Pancreas (tissue), 10 donors: ENCODE data around the gene ACTRT2. TPM values are rescaled to one million over a fixed set of nuclear protein-coding genes. Genes with fewer than 3 reads are reported as not detected.

Source experiments
- ATAC-seq, 4 donors: fragments of 200-7000 bp; cut with Tn5 transposase; one replicate each; pipeline versions ENCODE4 v1.8.0 to v1.9.1; 2020; ENCODE audit warnings: mild to moderate bottlenecking in 4 of 4, moderate library complexity in 4 of 4
- DNase-seq, 6 donors: peaks; one replicate each; pipeline ENCODE4 v3.0.0-alpha.2; 2020
- FAIRE-seq: peaks from 2 replicates; lab custom pipeline; 2012; peaks lifted over from hg19 to GRCh38; lab: Jason Lieb, UNC
- H3K27ac ChIP-seq, 4 donors: fragments of 200-600 bp; sonication (generic); 1 replicate in 3 of 4; 2 replicates in 1 of 4; pipeline versions ENCODE4 v1.5.0 to v1.8.0; 2020
- H3K27me3 ChIP-seq, 4 donors: fragments of 200-600 bp; one replicate each; pipeline ENCODE4 v1.8.0; 2021
- H3K36me3 ChIP-seq, 3 donors: fragments of 200-600 bp; sonication (generic) in 1 of 3; one replicate each; pipeline versions ENCODE4 v1.5.0 to v1.8.0; 2020 to 2021
- H3K4me1 ChIP-seq, 3 donors: fragments of 200-600 bp; one replicate each; pipeline ENCODE4 v1.8.0; 2021
- H3K4me3 ChIP-seq, 4 donors: fragments of 200-600 bp; sonication (generic) in 2 of 4; one replicate each; pipeline versions ENCODE4 v1.5.0 to v1.8.0; 2020 to 2021
- H3K9me3 ChIP-seq, 4 donors: fragments of 200-600 bp; one replicate each; pipeline ENCODE4 v1.8.0; 2021
- CTCF ChIP-seq, 4 donors: fragments of 200-600 bp; sonication (generic) in 3 of 4; IDR thresholded peaks; one replicate each; pipeline versions ENCODE4 v1.5.0 to v1.8.0; 2021; ENCODE audit warnings: antibody characterized with exemption in 4 of 4
- WGBS, 2 donors: extraction: QIAGEN DNeasy Blood & Tissue Kit; methylation state at CpG; one replicate each; pipeline ENCODE4 v1.1.7; 2013; 5-methylcytosine and 5-hydroxymethylcytosine counted together
- intact Hi-C, 3 donors: fragments of 100-400 bp; cut with DNase I; formaldehyde crosslinking; loops; one replicate each; pipeline versions ENCODE4 v1.11.1 to v1.14.2; 2022
- polyA plus RNA-seq, 2 donors: library from polyadenylated mRNA; stranded (reverse); fragments of 200-250 nt; gene quantifications; one replicate each; pipeline ENCODE4 v1.2.3, GENCODE V29; 2013
- total RNA-seq, 6 donors: library from RNA; stranded (reverse); fragmentation: NEBNext Ultra II Directional in 4 of 6; extraction: Animal tissue kit (Norgen Biotek cat#: 25700) in 4 of 6; gene quantifications; one replicate each; pipeline versions ENCODE4 v1.2.1 to v1.2.4, GENCODE V29; 2021 to 2023
- donor health status: healthy with polysubstance abuse.
- donor health status: DM: no; HTN: no; CAD: no; lungs with moderate emphysema.
- donor health status: DM: no; HTN: no; CAD: no.
- donor health status: control.
- donor health status: control.
- donor health status: Bipolar disorder and iron deficiency.
- donor health status: DM: yes; HTN: yes; CAD: no.
- donor health status: DM: no; HTN: no; CAD: no.
- donor health status: DM: no; HTN: no; CAD: no.
- donor health status: DM: yes; HTN: yes; CAD: no.

Gene ACTRT2
- total and polyA plus RNA-seq, 8 donors, result not detected

GRCh38 chr1:3067671-3068563 is 46.6 kb downstream of the ACTRT2 start:
- peaks cover 0 to 8% (median 0%) of the 10 kb centered on the region in 3 donors for H3K4me1 ChIP-seq
- DNase-seq (peak in 5 of 6 donors; percentile 25 to 81 (median 54)), FAIRE-seq (no peak), ATAC-seq (peak in 1 of 4 donors; percentile 0)
- 14 to 29% methylated on average over 64 to 97 of the region's 97 CpGs for WGBS, 2 donors
- intact Hi-C loops, result loop anchor here in 2 of 3 donors (5.0 to 10.0 kb wide), 4 partner anchors 117 to 347 kb away; no protein-coding TSS in a partner anchor
- no peaks in the 10 kb centered on the region for H3K9me3 ChIP-seq
- H3K27ac ChIP-seq, result peak overlapping the region; percentile 53 to 83 (median 70)
- TF ChIP-seq CTCF (IDR thresholded peaks at IDR 0.05), result no peak
- no peaks in the 10 kb centered on the region for H3K27me3 ChIP-seq
- peak overlapping the region; percentile 28 to 92 (median 66) for H3K4me3 ChIP-seq
- no peaks in the 10 kb centered on the region for H3K36me3 ChIP-seq

GRCh38 chr1:3068564-3069431 is 47.5 kb downstream of the ACTRT2 start, which contains the start of gene PRDM16:
TSS of gene PRDM16 (plus strand) at chr1:3069203. CDS start at chr1:3069260, 57 bp downstream.
- ATAC-seq, result peak in 2 of 4 donors; percentile 6 to 7
- peak; percentile 61 to 85 (median 70) for DNase-seq
- TF ChIP-seq CTCF (IDR thresholded peaks at IDR 0.05), result no peak
- 0 to 1% methylated on average over 58 to 106 of the region's 106 CpGs for WGBS, 2 donors
- Histone ChIP-seq H3K27ac (peak within 1 kb of the TSS; percentile 83 to 96 (median 90)), H3K27me3 (no peaks in the 10 kb centered on the region), H3K4me1 (peaks cover 0 to 8% (median 3%) of the 10 kb centered on the region in 3 donors), H3K9me3 (no peaks in the 10 kb centered on the region), H3K4me3 (peak within 1 kb of the TSS; percentile 59 to 92 (median 85)), H3K36me3 (no peaks in the 10 kb centered on the region)
- FAIRE-seq, result no peak
- intact Hi-C loops, result loop anchor here in 2 of 3 donors (5.0 to 10.0 kb wide), 4 partner anchors 116 to 346 kb away; no protein-coding TSS in a partner anchor

- DNase-seq (peak; percentile 60 to 78 (median 72)), FAIRE-seq (no peak), ATAC-seq (peak; percentile 19 to 49 (median 35))
- Histone ChIP-seq H3K9me3 (no peaks in the 10 kb centered on the region), H3K36me3 (no peaks in the 10 kb centered on the region), H3K4me1 (peaks cover 0 to 10% (median 5%) of the 10 kb centered on the region in 3 donors), H3K27me3 (no peaks in the 10 kb centered on the region), H3K4me3 (peak overlapping the region; percentile 59 to 92 (median 85)), H3K27ac (peak overlapping the region; percentile 83 to 96 (median 90))
- no peak for TF ChIP-seq CTCF (IDR thresholded peaks at IDR 0.05)
- intact Hi-C loops, result loop anchor here in 2 of 3 donors (5.0 to 10.0 kb wide), 4 partner anchors 115 to 345 kb away; no protein-coding TSS in a partner anchor
- 0% methylated on average over 32 to 82 of the region's 91 CpGs for whole genome bisulfite sequencing, 2 donors
Measured at GRCh38 chr1:3069491-3070308, 48.4 kb downstream of the ACTRT2 start.

GRCh38 chr1:3070309-3070643 is 49.0 kb downstream of the ACTRT2 start:
- DNase-seq (no peak), ATAC-seq (no peak), FAIRE-seq (no peak)
- Histone ChIP-seq H3K9me3 (no peaks in the 10 kb centered on the region), H3K27me3 (no peaks in the 10 kb centered on the region), H3K36me3 (no peaks in the 10 kb centered on the region), H3K4me3 (peak overlapping the region; percentile 59 to 92 (median 85)), H3K27ac (peak overlapping the region; percentile 87 to 96 (median 90)), H3K4me1 (peaks cover 5 to 16% (median 11%) of the 10 kb centered on the region in 3 donors)
- WGBS, 2 donors, result 0 to 2% methylated on average over 17 to 57 of the region's 57 CpGs
- TF ChIP-seq CTCF (IDR thresholded peaks at IDR 0.05), result no peak
- intact Hi-C loops, result no loop called here
